H9 (cell line): ENCODE measurements around the gene ALB. TPM values are rescaled to one million over a fixed set of nuclear protein-coding genes. Genes with fewer than 3 reads are reported as not detected.

Experiments
- DNase-seq: peaks from one replicate; pipeline ENCODE4 v3.0.0-alpha.2; 2017
- H2AFZ ChIP-seq: one replicate; pipeline ENCODE4 v1.6.1; 2013; ENCODE audit warnings: mild to moderate bottlenecking, low read length, control low read depth, moderate library complexity
- H2AK5ac ChIP-seq: 2 replicates; pipeline ENCODE4 v1.6.1; 2013; ENCODE audit warnings: low read length, control low read depth, mixed read lengths; ENCODE audit not compliant: insufficient read length
- H2BK120ac ChIP-seq: one replicate; pipeline ENCODE4 v1.6.1; 2013; ENCODE audit warnings: low read depth, mild to moderate bottlenecking, low read length, control low read depth, inconsistent platforms; ENCODE audit not compliant: poor library complexity, severe bottlenecking
- H2BK12ac ChIP-seq: 2 replicates; pipeline ENCODE4 v1.6.1; 2013; ENCODE audit warnings: low read length, control low read depth, mixed read lengths, low read depth; ENCODE audit not compliant: insufficient read length
- H2BK15ac ChIP-seq: 2 replicates; pipeline ENCODE4 v1.6.1; 2013; ENCODE audit warnings: low read depth, low read length, control low read depth
- H2BK20ac ChIP-seq: one replicate; pipeline ENCODE4 v1.6.1; 2013; ENCODE audit warnings: low read depth, mild to moderate bottlenecking, low read length, control low read depth, inconsistent platforms; ENCODE audit not compliant: poor library complexity, severe bottlenecking
- H2BK5ac ChIP-seq: 2 replicates; pipeline ENCODE4 v1.6.1; 2013; ENCODE audit warnings: low read length, control low read depth, mixed read lengths; ENCODE audit not compliant: insufficient read length
- H3K14ac ChIP-seq: 2 replicates; pipeline ENCODE4 v1.6.1; 2013; ENCODE audit warnings: low read length, control low read depth; ENCODE audit not compliant: insufficient read depth
- H3K18ac ChIP-seq: 2 replicates; pipeline ENCODE4 v1.6.1; 2013; ENCODE audit warnings: low read depth, mild to moderate bottlenecking, mixed read lengths, low read length, control low read depth; ENCODE audit not compliant: insufficient read length
- H3K23ac ChIP-seq: 2 replicates; pipeline ENCODE4 v1.6.1; 2013; ENCODE audit warnings: low read length, control low read depth, mixed read lengths, low read depth; ENCODE audit not compliant: insufficient read length
- H3K23me2 ChIP-seq: 2 replicates; pipeline ENCODE4 v1.6.1; 2013; ENCODE audit warnings: low read depth, mild to moderate bottlenecking, mixed read lengths, low read length, control low read depth; ENCODE audit not compliant: insufficient read length, poor library complexity, severe bottlenecking
- H3K27ac ChIP-seq: 2 replicates; pipeline ENCODE4 v1.5.1; 2013; ENCODE audit warnings: low read length, control low read depth, mixed read lengths, low read depth; ENCODE audit not compliant: insufficient read length
- H3K27me3 ChIP-seq: 2 replicates; pipeline ENCODE4 v1.6.1; 2013; ENCODE audit warnings: low read length, control low read depth, inconsistent platforms; ENCODE audit not compliant: insufficient read depth
- H3K4ac ChIP-seq: 2 replicates; pipeline ENCODE4 v1.6.1; 2013; ENCODE audit warnings: low read depth, mild to moderate bottlenecking, control low read depth, inconsistent platforms, low read length, moderate library complexity
- H3K4me1 ChIP-seq: 2 replicates; pipeline ENCODE4 v1.6.1; 2013; ENCODE audit warnings: low read length, control low read depth, inconsistent platforms; ENCODE audit not compliant: insufficient read depth
- H3K4me2 ChIP-seq: 2 replicates; pipeline ENCODE4 v1.6.1; 2013; ENCODE audit warnings: low read length, control low read depth, mixed read lengths; ENCODE audit not compliant: insufficient read length, insufficient read depth
- H3K56ac ChIP-seq: 2 replicates; pipeline ENCODE4 v1.6.1; 2013; ENCODE audit warnings: low read depth, mild to moderate bottlenecking, mixed read lengths, low read length, control low read depth; ENCODE audit not compliant: insufficient read length
- H3K79me1 ChIP-seq: 2 replicates; pipeline ENCODE4 v1.6.1; 2013; ENCODE audit warnings: low read depth, mild to moderate bottlenecking, moderate library complexity, low read length, control low read depth, inconsistent platforms; ENCODE audit not compliant: insufficient read depth, poor library complexity, severe bottlenecking
- H3K79me2 ChIP-seq: 2 replicates; pipeline ENCODE4 v1.6.1; 2013; ENCODE audit warnings: low read length, control low read depth, inconsistent platforms; ENCODE audit not compliant: insufficient read depth
- H3K9ac ChIP-seq: 2 replicates; pipeline ENCODE4 v1.6.1; 2013; ENCODE audit warnings: low read length, control low read depth, mixed read lengths; ENCODE audit not compliant: insufficient read length; ENCODE audit errors: extremely low read depth
- H3K9me3 ChIP-seq: one replicate; pipeline ENCODE4 v1.6.1; 2013; ENCODE audit warnings: low read depth, low read length, inconsistent platforms; ENCODE audit not compliant: control insufficient read depth
- H3T11ph ChIP-seq: one replicate; pipeline ENCODE4 v1.6.1; 2013; ENCODE audit warnings: mild to moderate bottlenecking, low read length, control low read depth, inconsistent platforms
- H4K20me1 ChIP-seq: one replicate; pipeline ENCODE4 v1.6.1; 2013; ENCODE audit not compliant: control insufficient read depth, insufficient read length, insufficient read depth
- H4K5ac ChIP-seq: 2 replicates; pipeline ENCODE4 v1.6.1; 2013; ENCODE audit warnings: low read depth, mild to moderate bottlenecking, mixed read lengths, low read length, control low read depth; ENCODE audit not compliant: insufficient read length
- H4K8ac ChIP-seq: replicated peaks from 2 replicates; pipeline ENCODE4 v1.6.1; 2013; ENCODE audit warnings: low read length, control low read depth, mixed read lengths, low read depth; ENCODE audit not compliant: insufficient read length
- H4K91ac ChIP-seq: 2 replicates; pipeline ENCODE4 v1.6.1; 2013; ENCODE audit warnings: low read depth, mild to moderate bottlenecking, moderate library complexity, mixed read lengths, low read length, control low read depth; ENCODE audit not compliant: insufficient read length
- H3K27ac Mint-ChIP-seq, 3 experiments: 2 replicates in 2 of 3; 3 replicates in 1 of 3; pipeline ENCODE4 v1.8.0; 2020 to 2021; ENCODE audit warnings: mixed read lengths in 3 of 3, mild to moderate bottlenecking in 1 of 3, moderate library complexity in 1 of 3
- H3K27me3 Mint-ChIP-seq: 2 replicates; pipeline ENCODE4 v1.8.0; 2021; ENCODE audit warnings: low read depth, mild to moderate bottlenecking, moderate library complexity, mixed read lengths
- H3K36me3 Mint-ChIP-seq, 3 experiments: 2 replicates in 2 of 3; 3 replicates in 1 of 3; pipeline ENCODE4 v1.8.0; 2020 to 2021; ENCODE audit warnings: low read depth in 3 of 3, mixed read lengths in 3 of 3; ENCODE audit not compliant: insufficient read depth in 1 of 3
- H3K4me1 Mint-ChIP-seq, 2 experiments: 2 replicates each; pipeline ENCODE4 v1.8.0; 2020; ENCODE audit warnings: mixed read lengths in 2 of 2
- H3K4me3 Mint-ChIP-seq, 2 experiments: 2 replicates in 1 of 2; 3 replicates in 1 of 2; pipeline ENCODE4 v1.8.0; 2020 to 2021; ENCODE audit warnings: mild to moderate bottlenecking in 2 of 2, mixed read lengths in 2 of 2, moderate library complexity in 1 of 2
- H3K9me3 Mint-ChIP-seq, 2 experiments: 2 replicates in 1 of 2; 3 replicates in 1 of 2; pipeline ENCODE4 v1.8.0; 2020; ENCODE audit warnings: mild to moderate bottlenecking in 2 of 2, mixed read lengths in 2 of 2, moderate library complexity in 1 of 2
- WGBS: extraction: QIAGEN DNeasy Blood & Tissue Kit; methylation state at CpG from one replicate; pipeline ENCODE4 v1.1.7; 2013; ENCODE audit warnings: missing lambda C conversion rate, low lambda C conversion rate, mixed read lengths; ENCODE audit not compliant: insufficient read length; ENCODE audit errors: extremely low coverage; 5-methylcytosine and 5-hydroxymethylcytosine counted together
- total RNA-seq: library from RNA; stranded (reverse); gene quantifications from 2 replicates; pipeline ENCODE4 v1.2.1, GENCODE V29; 2021
- TF ChIP-seq, protein P1 (sequence below): fragments of 200-600 bp; sonication (generic); conservative IDR thresholded peaks from 3 replicates; pipeline ENCODE4 v1.8.0; 2021; ENCODE audit warnings: antibody characterized with exemption, mild to moderate bottlenecking

The ALB gene
- total RNA-seq, 1 experiment from 2014 or later: not detected

DNA sequence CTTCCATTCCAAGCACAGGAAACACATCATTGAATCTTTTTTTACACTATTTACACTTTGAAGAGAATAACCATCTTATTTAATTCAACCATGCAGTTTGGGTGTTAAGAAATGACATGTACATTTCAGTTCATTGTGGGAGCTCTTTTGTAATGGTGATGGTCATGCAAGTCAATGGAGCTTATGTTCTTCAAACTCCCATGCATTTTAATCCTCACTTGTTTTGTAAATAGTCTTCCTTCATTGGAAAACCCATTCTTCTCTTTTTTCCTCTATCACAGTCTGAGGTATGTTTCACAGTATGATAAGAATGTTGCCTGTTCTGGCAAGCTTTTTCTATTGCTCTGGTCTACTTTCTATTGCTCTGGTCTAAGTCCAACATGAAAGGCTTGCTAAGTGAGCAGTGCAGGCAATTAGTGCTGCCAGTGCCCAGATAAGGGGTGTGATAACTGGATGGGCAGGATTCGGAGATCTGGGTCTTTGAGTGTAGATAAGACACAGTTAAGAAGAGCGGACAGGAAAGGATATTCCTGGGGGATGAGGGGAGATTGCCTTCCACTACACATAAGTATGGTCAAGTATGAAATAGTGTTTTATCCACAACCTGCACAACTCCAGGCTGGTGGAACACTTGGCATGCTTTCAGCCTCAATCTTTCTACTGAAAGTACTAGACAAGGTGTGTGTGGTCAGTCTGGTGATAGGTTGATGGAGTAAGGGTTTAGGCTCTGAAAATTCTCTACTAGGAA is 49.0 kb downstream of the ALB start:
- Histone ChIP-seq H2AFZ (peak overlapping the region; percentile 48), H2BK15ac (no peak overlapping the region), H3K9ac (peak overlapping the region; percentile 26), H3K56ac (peak overlapping the region; percentile 92), H4K20me1 (no peaks in the 10 kb centered on the region), H3K9me3 (no peaks in the 10 kb centered on the region), H3K4me1 (peaks cover 15% of the 10 kb centered on the region; the same call in 1 of the 2 replicates), H4K91ac (no peak overlapping the region), H2BK5ac (peak overlapping the region; percentile 19), H3K79me2 (no peaks in the 10 kb centered on the region), H3K4me2 (peak overlapping the region; percentile 78), H3T11ph (no peak overlapping the region), H4K8ac (no peak overlapping the region), H2BK120ac (no peak overlapping the region), H3K27me3 (no peaks in the 10 kb centered on the region), H3K23me2 (peaks cover 3% of the 10 kb centered on the region), H3K14ac (no peak overlapping the region), H3K23ac (no peak overlapping the region), H3K79me1 (no peaks in the 10 kb centered on the region), H3K27ac (peak overlapping the region; percentile 92), H3K18ac (no peak overlapping the region), H2AK5ac (no peak overlapping the region), H2BK12ac (no peak overlapping the region), H3K4ac (no peak overlapping the region), H4K5ac (no peak overlapping the region), H2BK20ac (no peak overlapping the region)
- no peaks in the 10 kb centered on the region for H3K27me3 Mint-ChIP-seq
- TF ChIP-seq, protein P1, sequence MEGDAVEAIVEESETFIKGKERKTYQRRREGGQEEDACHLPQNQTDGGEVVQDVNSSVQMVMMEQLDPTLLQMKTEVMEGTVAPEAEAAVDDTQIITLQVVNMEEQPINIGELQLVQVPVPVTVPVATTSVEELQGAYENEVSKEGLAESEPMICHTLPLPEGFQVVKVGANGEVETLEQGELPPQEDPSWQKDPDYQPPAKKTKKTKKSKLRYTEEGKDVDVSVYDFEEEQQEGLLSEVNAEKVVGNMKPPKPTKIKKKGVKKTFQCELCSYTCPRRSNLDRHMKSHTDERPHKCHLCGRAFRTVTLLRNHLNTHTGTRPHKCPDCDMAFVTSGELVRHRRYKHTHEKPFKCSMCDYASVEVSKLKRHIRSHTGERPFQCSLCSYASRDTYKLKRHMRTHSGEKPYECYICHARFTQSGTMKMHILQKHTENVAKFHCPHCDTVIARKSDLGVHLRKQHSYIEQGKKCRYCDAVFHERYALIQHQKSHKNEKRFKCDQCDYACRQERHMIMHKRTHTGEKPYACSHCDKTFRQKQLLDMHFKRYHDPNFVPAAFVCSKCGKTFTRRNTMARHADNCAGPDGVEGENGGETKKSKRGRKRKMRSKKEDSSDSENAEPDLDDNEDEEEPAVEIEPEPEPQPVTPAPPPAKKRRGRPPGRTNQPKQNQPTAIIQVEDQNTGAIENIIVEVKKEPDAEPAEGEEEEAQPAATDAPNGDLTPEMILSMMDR: no peak
- no peak for DNase-seq
- peaks cover 0 to 3% of the 10 kb centered on the region in 2 experiments; a peak in 2 of 5 replicates for H3K9me3 Mint-ChIP-seq
- peaks cover 50 to 54% of the 10 kb centered on the region in 2 experiments for H3K4me1 Mint-ChIP-seq
- peak overlapping the region; percentile 93 to 95 (median 95) for H3K27ac Mint-ChIP-seq
- peak overlapping the region; percentile 44 to 61 for H3K4me3 Mint-ChIP-seq
- H3K36me3 Mint-ChIP-seq: peaks cover 10 to 13% (median 12%) of the 10 kb centered on the region in 3 experiments
- WGBS: no CpG with 5 or more reads among the region's 2 CpGs
